DND-41 (cell line): ENCODE data around the gene TGM6.

Source experiments
- CTCF ChIP-seq: IDR thresholded peaks from 2 replicates; pipeline ENCODE4 v1.5.1; 2012; ENCODE audit warnings: borderline replicate concordance, low read length, moderate library complexity, mild to moderate bottlenecking; ENCODE audit not compliant: poor library complexity, severe bottlenecking; ENCODE audit errors: extremely low read depth
- EZH2 ChIP-seq: IDR thresholded peaks from 3 replicates; pipeline ENCODE4 v1.6.1; 2012; ENCODE audit warnings: borderline replicate concordance, low read depth, mild to moderate bottlenecking, moderate library complexity, low read length, inconsistent platforms; ENCODE audit not compliant: severe bottlenecking

- TF ChIP-seq CTCF, result no peak
- no peak for TF ChIP-seq EZH2
Measured at GRCh38 chr20:2458919-2459499, 78.3 kb downstream of the TGM6 start.
